ENCODE data around the gene CCDC71.

The CCDC71 gene

DNA sequence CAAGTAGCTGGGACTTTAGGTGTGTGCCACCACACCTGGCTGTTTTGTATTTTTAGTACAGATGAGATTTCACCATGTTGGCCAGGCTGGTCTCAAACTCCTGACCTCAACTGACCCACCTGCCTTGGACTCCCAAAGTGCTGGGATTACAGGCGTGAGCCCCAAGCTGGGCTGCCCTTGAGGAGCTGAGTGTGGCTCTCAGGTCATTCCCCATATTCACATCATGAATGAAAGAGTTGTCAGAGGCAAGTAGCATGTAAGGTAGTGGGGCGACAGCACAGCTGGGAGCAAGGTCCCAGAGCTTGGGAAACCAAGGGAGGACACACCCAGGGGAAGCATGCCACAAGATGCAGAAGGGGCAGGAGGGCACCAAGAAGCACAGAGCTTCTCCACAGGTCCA is 4.9 kb downstream of the CCDC71 start:
- Histone ChIP-seq H3K27me3 (ENCODE audit: control insufficient read depth in 3 of 3, insufficient read depth in 3 of 3, low read depth in 1 of 3, low read length in 3 of 3) (no peaks in the 10 kb centered on the region), H3K23ac (ENCODE audit: low read depth, low read length, poor library complexity) (no peak overlapping the region), H4K8ac (ENCODE audit: low read depth, low read length) (no peak overlapping the region), H2AK5ac (ENCODE audit: low read depth, low read length) (no peak overlapping the region), H3K18ac (ENCODE audit: low read length) (no peak overlapping the region), H3K9ac (ENCODE audit: low read depth, low read length, poor library complexity) (no peak overlapping the region), H2BK15ac (ENCODE audit: low read length) (no peak overlapping the region), H3K14ac (ENCODE audit: low read length) (no peak overlapping the region), H3K79me1 (ENCODE audit: low read depth, low read length) (peaks cover 5% of the 10 kb centered on the region), H3K27ac (replicated peaks; ENCODE audit: low read length) (no peak overlapping the region), H2BK12ac (ENCODE audit: low read length) (no peak overlapping the region), H3K4me2 (ENCODE audit: insufficient read depth, low read length, poor library complexity, severe bottlenecking) (no peak overlapping the region), H3K4ac (ENCODE audit: low read length) (no peak overlapping the region), H2BK5ac (ENCODE audit: low read length) (no peak overlapping the region), H3K4me1 (ENCODE audit: control insufficient read depth in 2 of 2, insufficient read depth in 1 of 2, low read depth in 1 of 2, low read length in 2 of 2) (peaks cover 0 to 7% of the 10 kb centered on the region in 2 donors), H2AFZ (ENCODE audit: low read length) (no peak overlapping the region), H3K36me3 (replicated peaks in 1 of 2; ENCODE audit: control insufficient read depth in 2 of 2, insufficient read depth in 2 of 2, low read length in 2 of 2) (peaks cover 20 to 39% of the 10 kb centered on the region in 2 donors), H2BK120ac (ENCODE audit: low read depth, low read length) (no peak overlapping the region), H3K4me3 (ENCODE audit: low read length in 2 of 2) (no peak overlapping the region), H4K91ac (ENCODE audit: low read depth, low read length, poor library complexity) (no peak overlapping the region), H3K9me3 (replicated peaks in 1 of 2; ENCODE audit: control insufficient read depth in 2 of 2, insufficient read depth in 1 of 2, low read depth in 1 of 2, low read length in 2 of 2) (peaks cover 0 to 4% of the 10 kb centered on the region in 2 donors)
- WGBS, 2 donors (ENCODE audit: extremely low coverage in 2 of 2, insufficient read length in 2 of 2, insufficient replicate concordance in 1 of 2): no CpG with 5 or more reads among the region's 2 CpGs
- no peak for DNase-seq (ENCODE audit: low spot score)

DNA sequence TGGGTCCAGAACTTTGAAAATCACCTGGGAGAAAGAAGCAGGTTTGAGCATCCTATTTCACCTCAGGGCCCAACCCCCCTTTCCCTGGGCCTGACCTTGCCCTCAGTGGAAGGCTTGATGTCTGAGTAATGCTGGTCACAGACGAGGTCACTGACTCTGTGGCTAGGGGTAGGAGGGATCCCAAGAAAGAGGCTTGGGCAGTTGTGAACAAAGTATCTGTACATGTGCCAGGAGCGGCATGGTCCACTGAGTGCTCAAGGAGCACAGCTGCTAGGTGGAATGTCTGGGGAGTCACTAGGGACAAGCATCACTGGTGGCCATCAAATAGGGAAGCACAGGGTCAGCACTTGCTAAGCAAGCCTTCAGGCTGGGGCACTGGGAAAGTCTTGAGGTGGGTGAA is 7.3 kb downstream of the CCDC71 start:
- Histone ChIP-seq H3K4ac (ENCODE audit: low read length) (no peak overlapping the region), H3K4me2 (ENCODE audit: insufficient read depth, low read length, poor library complexity, severe bottlenecking) (no peak overlapping the region), H3K4me1 (ENCODE audit: control insufficient read depth in 2 of 2, insufficient read depth in 1 of 2, low read depth in 1 of 2, low read length in 2 of 2) (no peaks in the 10 kb centered on the region), H3K27ac (replicated peaks; ENCODE audit: low read length) (no peak overlapping the region), H4K8ac (ENCODE audit: low read depth, low read length) (no peak overlapping the region), H3K23ac (ENCODE audit: low read depth, low read length, poor library complexity) (no peak overlapping the region), H4K91ac (ENCODE audit: low read depth, low read length, poor library complexity) (no peak overlapping the region), H3K79me1 (ENCODE audit: low read depth, low read length) (peaks cover 2% of the 10 kb centered on the region), H2AK5ac (ENCODE audit: low read depth, low read length) (no peak overlapping the region), H2BK12ac (ENCODE audit: low read length) (no peak overlapping the region), H2AFZ (ENCODE audit: low read length) (no peak overlapping the region), H3K9me3 (replicated peaks in 1 of 2; ENCODE audit: control insufficient read depth in 2 of 2, insufficient read depth in 1 of 2, low read depth in 1 of 2, low read length in 2 of 2) (peaks cover 0 to 3% of the 10 kb centered on the region in 2 donors), H3K4me3 (ENCODE audit: low read length in 2 of 2) (no peak overlapping the region), H3K18ac (ENCODE audit: low read length) (no peak overlapping the region), H3K9ac (ENCODE audit: low read depth, low read length, poor library complexity) (no peak overlapping the region), H3K27me3 (ENCODE audit: control insufficient read depth in 3 of 3, insufficient read depth in 3 of 3, low read depth in 1 of 3, low read length in 3 of 3) (peaks cover 0 to 2% (median 0%) of the 10 kb centered on the region in 3 experiments), H2BK120ac (ENCODE audit: low read depth, low read length) (no peak overlapping the region), H3K14ac (ENCODE audit: low read length) (no peak overlapping the region), H2BK5ac (ENCODE audit: low read length) (no peak overlapping the region), H2BK15ac (ENCODE audit: low read length) (no peak overlapping the region), H3K36me3 (replicated peaks in 1 of 2; ENCODE audit: control insufficient read depth in 2 of 2, insufficient read depth in 2 of 2, low read length in 2 of 2) (peaks cover 18 to 26% of the 10 kb centered on the region in 2 donors)
- WGBS, 2 donors (ENCODE audit: extremely low coverage in 2 of 2, insufficient read length in 2 of 2, insufficient replicate concordance in 1 of 2): no CpG with 5 or more reads among the region's 2 CpGs
- no peak for DNase-seq (ENCODE audit: low spot score)

DNA sequence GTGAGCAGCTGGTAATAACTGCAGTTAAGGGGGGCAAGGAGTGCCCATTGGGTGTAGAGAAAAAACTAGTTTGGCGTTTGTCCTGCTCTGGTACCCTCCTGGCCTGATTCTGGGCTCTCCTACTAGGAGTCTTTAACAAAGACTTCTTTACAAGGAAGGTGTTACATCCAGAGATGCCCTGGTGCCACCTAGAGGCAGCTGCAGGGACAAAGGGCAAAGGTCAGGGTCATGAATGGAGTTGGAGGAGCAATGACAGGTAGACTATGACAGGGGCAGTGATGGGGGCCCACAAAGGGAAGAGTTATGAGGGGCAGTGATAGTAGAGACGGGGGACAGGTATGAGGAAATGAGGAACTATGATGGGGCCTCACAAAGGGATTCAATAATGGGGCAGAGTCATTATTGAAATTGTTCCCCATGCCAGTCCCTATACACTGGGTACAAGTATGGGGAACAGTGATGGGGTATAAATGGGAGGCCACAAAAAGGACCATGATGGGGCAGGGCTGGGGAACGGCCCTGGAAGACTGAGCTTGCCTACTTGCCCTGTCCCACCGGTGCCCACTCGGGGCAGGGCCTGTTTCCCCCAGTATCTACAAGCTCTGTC is 7.9 kb downstream of the CCDC71 start:
- no peak overlapping the region for H3K4me3 ChIP-seq (ENCODE audit: low read length in 2 of 2)
- H3K9ac ChIP-seq (ENCODE audit: low read depth, low read length, poor library complexity): no peak overlapping the region
- peaks cover 0 to 5% of the 10 kb centered on the region in 2 donors for H3K9me3 ChIP-seq (replicated peaks in 1 of 2; ENCODE audit: control insufficient read depth in 2 of 2, insufficient read depth in 1 of 2, low read depth in 1 of 2, low read length in 2 of 2)
- no peak overlapping the region for H3K27ac ChIP-seq (replicated peaks; ENCODE audit: low read length)
- no peak overlapping the region for H2AFZ ChIP-seq (ENCODE audit: low read length)
- no peak for DNase-seq (ENCODE audit: low spot score)
- H2BK5ac ChIP-seq (ENCODE audit: low read length): no peak overlapping the region
- no peak overlapping the region for H3K14ac ChIP-seq (ENCODE audit: low read length)
- no peaks in the 10 kb centered on the region for H3K4me1 ChIP-seq (ENCODE audit: control insufficient read depth in 2 of 2, insufficient read depth in 1 of 2, low read depth in 1 of 2, low read length in 2 of 2)
- no peak overlapping the region for H2AK5ac ChIP-seq (ENCODE audit: low read depth, low read length)
- H2BK15ac ChIP-seq (ENCODE audit: low read length): no peak overlapping the region
- H3K4ac ChIP-seq (ENCODE audit: low read length): no peak overlapping the region
- H3K36me3 ChIP-seq (replicated peaks in 1 of 2; ENCODE audit: control insufficient read depth in 2 of 2, insufficient read depth in 2 of 2, low read length in 2 of 2): peaks cover 12 to 20% of the 10 kb centered on the region in 2 donors
- no peak overlapping the region for H2BK12ac ChIP-seq (ENCODE audit: low read length)
- H3K4me2 ChIP-seq (ENCODE audit: insufficient read depth, low read length, poor library complexity, severe bottlenecking): no peak overlapping the region
- no CpG with 5 or more reads among the region's 5 CpGs for WGBS, 2 donors (ENCODE audit: extremely low coverage in 2 of 2, insufficient read length in 2 of 2, insufficient replicate concordance in 1 of 2)
- no peak overlapping the region for H3K18ac ChIP-seq (ENCODE audit: low read length)
- H4K91ac ChIP-seq (ENCODE audit: low read depth, low read length, poor library complexity): no peak overlapping the region
- no peak overlapping the region for H4K8ac ChIP-seq (ENCODE audit: low read depth, low read length)
- peaks cover 0 to 2% (median 0%) of the 10 kb centered on the region in 3 experiments for H3K27me3 ChIP-seq (ENCODE audit: control insufficient read depth in 3 of 3, insufficient read depth in 3 of 3, low read depth in 1 of 3, low read length in 3 of 3)
- H2BK120ac ChIP-seq (ENCODE audit: low read depth, low read length): no peak overlapping the region
- no peaks in the 10 kb centered on the region for H3K79me1 ChIP-seq (ENCODE audit: low read depth, low read length)
- no peak overlapping the region for H3K23ac ChIP-seq (ENCODE audit: low read depth, low read length, poor library complexity)

DNA sequence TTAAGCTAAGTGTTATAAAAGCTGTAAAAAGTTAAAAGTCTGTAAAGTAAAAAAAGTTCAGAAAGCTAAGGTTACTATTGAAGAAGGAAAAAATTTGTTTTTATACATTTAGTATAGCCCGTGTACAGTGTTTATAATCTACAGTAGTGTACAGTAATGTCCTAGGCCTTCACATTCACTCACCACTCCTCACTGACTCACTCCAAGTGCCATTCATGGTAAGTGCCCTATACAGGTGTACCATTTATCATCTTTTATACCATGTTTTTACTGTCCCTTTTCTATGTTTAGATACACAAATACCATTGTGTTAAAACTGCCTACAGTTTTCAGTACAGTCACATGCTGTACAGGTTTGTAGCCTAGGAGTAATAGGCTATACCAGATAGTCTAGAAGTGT is 8.8 kb downstream of the CCDC71 start:
- Histone ChIP-seq H2BK15ac (ENCODE audit: low read length) (no peak overlapping the region), H3K27me3 (ENCODE audit: control insufficient read depth in 3 of 3, insufficient read depth in 3 of 3, low read depth in 1 of 3, low read length in 3 of 3) (peaks cover 0 to 2% (median 0%) of the 10 kb centered on the region in 3 experiments), H3K4me1 (ENCODE audit: control insufficient read depth in 2 of 2, insufficient read depth in 1 of 2, low read depth in 1 of 2, low read length in 2 of 2) (no peaks in the 10 kb centered on the region), H4K91ac (ENCODE audit: low read depth, low read length, poor library complexity) (no peak overlapping the region), H3K14ac (ENCODE audit: low read length) (no peak overlapping the region), H3K36me3 (replicated peaks in 1 of 2; ENCODE audit: control insufficient read depth in 2 of 2, insufficient read depth in 2 of 2, low read length in 2 of 2) (peaks cover 5 to 12% of the 10 kb centered on the region in 2 donors), H2BK5ac (ENCODE audit: low read length) (no peak overlapping the region), H4K8ac (ENCODE audit: low read depth, low read length) (no peak overlapping the region), H3K4me3 (ENCODE audit: low read length in 2 of 2) (no peak overlapping the region), H2AK5ac (ENCODE audit: low read depth, low read length) (no peak overlapping the region), H3K9me3 (replicated peaks in 1 of 2; ENCODE audit: control insufficient read depth in 2 of 2, insufficient read depth in 1 of 2, low read depth in 1 of 2, low read length in 2 of 2) (peaks cover 0 to 2% of the 10 kb centered on the region in 2 donors), H3K4ac (ENCODE audit: low read length) (no peak overlapping the region), H2AFZ (ENCODE audit: low read length) (no peak overlapping the region), H2BK12ac (ENCODE audit: low read length) (no peak overlapping the region), H3K4me2 (ENCODE audit: insufficient read depth, low read length, poor library complexity, severe bottlenecking) (no peak overlapping the region), H3K23ac (ENCODE audit: low read depth, low read length, poor library complexity) (no peak overlapping the region), H3K27ac (replicated peaks; ENCODE audit: low read length) (no peak overlapping the region), H3K79me1 (ENCODE audit: low read depth, low read length) (no peaks in the 10 kb centered on the region), H3K9ac (ENCODE audit: low read depth, low read length, poor library complexity) (no peak overlapping the region), H2BK120ac (ENCODE audit: low read depth, low read length) (no peak overlapping the region), H3K18ac (ENCODE audit: low read length) (no peak overlapping the region)
- DNase-seq (ENCODE audit: low spot score): no peak
- WGBS, 2 donors (ENCODE audit: extremely low coverage in 2 of 2, insufficient read length in 2 of 2, insufficient replicate concordance in 1 of 2): no CpG with 5 or more reads among the region's 1 CpG

Measured in neuronal stem cell (in vitro differentiated cells).